CD4-positive, alpha-beta T cell (primary cell): ENCODE results near the gene AUTS2. TPM values are rescaled to one million over a fixed set of nuclear protein-coding genes. Genes with fewer than 3 reads are reported as not detected.

Experiments used
- ATAC-seq: fragments of 200-7000 bp; cut with Tn5 transposase; one replicate; pipeline ENCODE4 v1.10.0; 2022; ENCODE audit warnings: mild to moderate bottlenecking; ENCODE audit not compliant: poor library complexity
- CTCF ChIA-PET: fragments of 350-600 bp; sonication (Branson Sonifier 250); formaldehyde crosslinking; loops from one replicate; lab custom pipeline; 2021; ENCODE audit warnings: antibody characterized with exemption, inconsistent platforms; lab: Charles Lee
- POLR2A ChIA-PET: fragments of 350-600 bp; sonication (Branson Sonifier 250); formaldehyde crosslinking; loops from one replicate; lab custom pipeline; 2021; ENCODE audit warnings: antibody characterized with exemption, inconsistent platforms; lab: Charles Lee
- DNase-seq, 14 experiments: peaks; one replicate each; pipeline ENCODE4 v3.0.0-alpha.2; 2013 to 2020; ENCODE audit warnings: mixed read lengths in 2 of 14
- H3K27ac ChIP-seq, 2 donors: one replicate each; pipeline versions ENCODE4 v1.5.1 to v1.7.0; 2013; ENCODE audit warnings: low read length in 2 of 2, low read depth in 1 of 2, mild to moderate bottlenecking in 1 of 2
- H3K27me3 ChIP-seq, 2 experiments: 1 replicate in 1 of 2; 2 replicates in 1 of 2; pipeline versions ENCODE4 v1.6.1 to v1.7.0; 2013; ENCODE audit warnings: low read length in 2 of 2, control low read depth in 1 of 2, mild to moderate bottlenecking in 1 of 2, moderate library complexity in 1 of 2; ENCODE audit not compliant: insufficient read depth in 2 of 2, control insufficient read depth in 1 of 2
- H3K36me3 ChIP-seq: one replicate; pipeline ENCODE4 v1.6.1; 2013; ENCODE audit warnings: low read length, control low read depth; ENCODE audit not compliant: insufficient read depth
- H3K4me1 ChIP-seq: one replicate; pipeline ENCODE4 v1.6.1; 2013; ENCODE audit warnings: low read length, control low read depth; ENCODE audit not compliant: insufficient read depth
- H3K4me3 ChIP-seq: one replicate; pipeline ENCODE4 v1.5.1; 2013; ENCODE audit warnings: mild to moderate bottlenecking, low read length, moderate library complexity
- H3K9me3 ChIP-seq, 2 experiments: 1 replicate in 1 of 2; 2 replicates in 1 of 2; pipeline versions ENCODE4 v1.6.1 to v1.7.0; 2013; ENCODE audit warnings: low read length in 2 of 2, mild to moderate bottlenecking in 2 of 2, control low read depth in 1 of 2, moderate library complexity in 1 of 2; ENCODE audit not compliant: control insufficient read depth in 1 of 2, insufficient read depth in 1 of 2
- H3K27ac Mint-ChIP-seq: one replicate; pipeline ENCODE4 v1.8.0; 2020; ENCODE audit warnings: mixed read lengths
- H3K27me3 Mint-ChIP-seq: one replicate; pipeline ENCODE4 v1.8.0; 2021; ENCODE audit warnings: mixed read lengths
- H3K36me3 Mint-ChIP-seq: one replicate; pipeline ENCODE4 v1.8.0; 2021; ENCODE audit warnings: low read depth, mixed read lengths
- H3K4me1 Mint-ChIP-seq: one replicate; pipeline ENCODE4 v1.8.0; 2021; ENCODE audit warnings: low read depth, mixed read lengths
- H3K4me3 Mint-ChIP-seq: one replicate; pipeline ENCODE4 v1.8.0; 2020; ENCODE audit warnings: mild to moderate bottlenecking, mixed read lengths
- H3K9me3 Mint-ChIP-seq: one replicate; pipeline ENCODE4 v1.8.0; 2020; ENCODE audit warnings: mixed read lengths
- intact Hi-C, 2 experiments: fragments of 100-400 bp; cut with DNase I in 1 of 2; cut with micrococcal nuclease in 1 of 2; formaldehyde crosslinking; loops; one replicate each; pipeline versions ENCODE4 v1.15.1 to v1.9.0; 2023 to 2025; cut with DNase I, micrococcal nuclease
- total RNA-seq, 174 experiments: library from RNA in 2 of 174; stranded (reverse) in 2 of 174; gene quantifications; one replicate each; pipeline ENCODE4 v1.2.3 and lab custom pipeline; 2021 to 2026
- TF ChIP-seq, protein P1 (sequence below): fragments of 200-600 bp; IDR thresholded peaks from one replicate; pipeline ENCODE4 v1.8.0; 2022; ENCODE audit warnings: antibody characterized with exemption, mild to moderate bottlenecking

The AUTS2 gene
- total RNA-seq, 2 experiments from 2014 or later: 43.6 to 47.6 TPM

DNA sequence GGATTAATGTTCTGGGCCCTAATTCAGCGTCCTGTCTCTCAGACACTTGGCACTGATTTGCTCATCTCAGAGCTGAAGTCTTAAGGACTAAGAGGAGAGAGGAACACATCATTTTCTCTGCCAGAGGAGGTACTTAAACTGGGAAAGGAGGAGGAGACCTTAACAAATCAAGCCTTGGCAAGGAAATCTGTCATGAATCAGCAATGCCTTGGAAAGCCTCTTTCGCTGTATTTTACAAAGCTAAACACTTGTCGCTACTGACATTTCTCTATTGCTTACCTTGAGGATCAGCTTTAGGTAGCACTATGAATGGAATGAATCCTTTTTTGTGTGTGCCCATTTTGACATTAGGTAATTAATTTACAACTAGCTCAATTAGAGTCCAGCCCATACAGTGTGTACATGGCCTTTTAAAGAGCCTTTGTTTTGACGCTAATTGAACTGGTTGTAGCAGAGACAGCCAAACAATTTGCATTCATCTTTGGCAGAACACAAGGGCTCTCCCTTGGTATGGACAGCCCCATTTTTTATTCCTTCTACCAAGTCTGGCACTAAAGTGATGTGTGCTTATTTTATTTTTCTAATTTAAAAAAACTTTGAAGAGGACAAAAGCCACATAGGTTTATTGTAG, 37.4 kb downstream of the AUTS2 start:
- Histone ChIP-seq H3K27me3 (no peaks in the 10 kb centered on the region), H3K27ac (no peak overlapping the region), H3K36me3 (no peaks in the 10 kb centered on the region), H3K4me3 (no peak overlapping the region), H3K4me1 (no peaks in the 10 kb centered on the region), H3K9me3 (no peaks in the 10 kb centered on the region)
- H3K4me3 Mint-ChIP-seq: no peak overlapping the region
- ChIA-PET POLR2A (no interaction called here), CTCF (no interaction called here)
- H3K27ac Mint-ChIP-seq: no peak overlapping the region
- H3K27me3 Mint-ChIP-seq: peaks cover 3% of the 10 kb centered on the region
- no peaks in the 10 kb centered on the region for H3K9me3 Mint-ChIP-seq
- TF ChIP-seq, protein P1, sequence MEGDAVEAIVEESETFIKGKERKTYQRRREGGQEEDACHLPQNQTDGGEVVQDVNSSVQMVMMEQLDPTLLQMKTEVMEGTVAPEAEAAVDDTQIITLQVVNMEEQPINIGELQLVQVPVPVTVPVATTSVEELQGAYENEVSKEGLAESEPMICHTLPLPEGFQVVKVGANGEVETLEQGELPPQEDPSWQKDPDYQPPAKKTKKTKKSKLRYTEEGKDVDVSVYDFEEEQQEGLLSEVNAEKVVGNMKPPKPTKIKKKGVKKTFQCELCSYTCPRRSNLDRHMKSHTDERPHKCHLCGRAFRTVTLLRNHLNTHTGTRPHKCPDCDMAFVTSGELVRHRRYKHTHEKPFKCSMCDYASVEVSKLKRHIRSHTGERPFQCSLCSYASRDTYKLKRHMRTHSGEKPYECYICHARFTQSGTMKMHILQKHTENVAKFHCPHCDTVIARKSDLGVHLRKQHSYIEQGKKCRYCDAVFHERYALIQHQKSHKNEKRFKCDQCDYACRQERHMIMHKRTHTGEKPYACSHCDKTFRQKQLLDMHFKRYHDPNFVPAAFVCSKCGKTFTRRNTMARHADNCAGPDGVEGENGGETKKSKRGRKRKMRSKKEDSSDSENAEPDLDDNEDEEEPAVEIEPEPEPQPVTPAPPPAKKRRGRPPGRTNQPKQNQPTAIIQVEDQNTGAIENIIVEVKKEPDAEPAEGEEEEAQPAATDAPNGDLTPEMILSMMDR: no peak
- DNase-seq (no peak), ATAC-seq (no peak)
- no peaks in the 10 kb centered on the region for H3K36me3 Mint-ChIP-seq
- no peaks in the 10 kb centered on the region for H3K4me1 Mint-ChIP-seq
- intact Hi-C loops: no loop called here

DNA sequence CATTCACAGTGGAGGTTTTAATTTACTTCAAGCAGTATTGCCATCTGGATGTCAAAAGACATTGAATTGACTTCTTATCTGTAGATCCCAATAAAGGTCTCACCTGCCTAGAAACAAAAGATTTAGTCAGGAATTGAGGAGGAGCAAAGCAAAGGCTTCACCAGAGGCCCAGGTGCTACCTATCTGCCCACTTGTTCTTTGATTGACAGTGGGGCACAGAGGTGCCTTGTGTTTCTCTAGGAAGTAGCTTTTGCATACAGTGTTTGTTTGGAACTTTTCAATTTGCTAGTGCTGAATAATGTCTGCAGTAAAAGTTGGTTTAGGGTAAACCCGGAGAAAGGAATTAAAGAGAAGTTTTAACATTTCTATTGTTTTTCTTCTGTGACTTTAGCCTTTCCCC, 40.4 kb downstream of the AUTS2 start:
- ChIA-PET POLR2A (no interaction called here), CTCF (no interaction called here)
- DNase-seq: no peak
- TF ChIP-seq, protein P1: no peak
- no peaks in the 10 kb centered on the region for H3K4me1 Mint-ChIP-seq
- Histone ChIP-seq H3K27me3 (no peaks in the 10 kb centered on the region), H3K9me3 (no peaks in the 10 kb centered on the region), H3K4me1 (no peaks in the 10 kb centered on the region), H3K36me3 (no peaks in the 10 kb centered on the region), H3K4me3 (no peak overlapping the region), H3K27ac (no peak overlapping the region)
- ATAC-seq: no peak
- no peaks in the 10 kb centered on the region for H3K9me3 Mint-ChIP-seq
- no peak overlapping the region for H3K27ac Mint-ChIP-seq
- intact Hi-C loops: no loop called here
- H3K27me3 Mint-ChIP-seq: peaks cover 3% of the 10 kb centered on the region
- H3K36me3 Mint-ChIP-seq: no peaks in the 10 kb centered on the region
- no peak overlapping the region for H3K4me3 Mint-ChIP-seq

DNA sequence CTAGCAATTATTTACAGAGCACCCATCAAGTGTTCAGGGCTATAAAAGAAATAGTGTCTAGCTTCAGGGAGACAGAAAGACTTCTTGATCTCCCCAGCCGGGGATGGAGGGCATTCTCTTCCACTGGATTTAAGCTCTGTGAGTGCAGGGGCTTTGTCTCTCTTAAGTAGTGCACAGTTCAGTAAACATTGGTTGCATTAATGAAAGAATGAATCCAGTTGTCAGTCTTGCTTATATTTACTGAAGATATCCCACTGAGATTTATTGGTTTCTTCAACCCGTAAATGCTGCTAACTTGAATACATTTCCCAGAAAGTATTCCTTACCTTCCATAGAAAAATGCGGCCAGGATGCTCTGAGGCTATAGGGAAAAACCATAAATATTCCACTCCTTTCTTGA, 41.9 kb downstream of the AUTS2 start:
- Mint-ChIP-seq H3K27me3 (peaks cover 3% of the 10 kb centered on the region), H3K4me1 (no peaks in the 10 kb centered on the region), H3K36me3 (no peaks in the 10 kb centered on the region), H3K9me3 (no peaks in the 10 kb centered on the region), H3K4me3 (no peak overlapping the region), H3K27ac (no peak overlapping the region)
- TF ChIP-seq, protein P1: no peak
- Histone ChIP-seq H3K4me3 (no peak overlapping the region), H3K27ac (no peak overlapping the region), H3K36me3 (no peaks in the 10 kb centered on the region), H3K4me1 (no peaks in the 10 kb centered on the region), H3K9me3 (no peaks in the 10 kb centered on the region), H3K27me3 (no peaks in the 10 kb centered on the region)
- intact Hi-C loops: no loop called here
- DNase-seq: no peak
- POLR2A ChIA-PET: no interaction called here
- no peak for ATAC-seq
- CTCF ChIA-PET: no interaction called here
